Caco-2 (cell line): ENCODE results near the gene BOD1. TPM values are rescaled to one million over a fixed set of nuclear protein-coding genes. Genes with fewer than 3 reads are reported as not detected.

Source experiments
- BruUV-seq: library from RNA; stranded (reverse); fragments of 400-500 nt; replicated peaks from 2 replicates; lab custom pipeline; 2021; lab: Mats Ljungman, UMichigan
- CTCF ChIA-PET: fragments of 300-600 bp; sonication (Branson Sonifier 250); formaldehyde crosslinking; loops from one replicate; lab custom pipeline; 2022; ENCODE audit warnings: antibody characterized with exemption; lab: Charles Lee
- POLR2A ChIA-PET: fragments of 300-600 bp; sonication (Branson Sonifier 250); formaldehyde crosslinking; loops from one replicate; lab custom pipeline; 2022; ENCODE audit warnings: antibody characterized with exemption; lab: Charles Lee
- DNase-seq, 2 experiments: peaks; one replicate each; pipeline versions ENCODE4 v3.0.0 to v3.0.0-alpha.2; 2020 to 2022
- H3K27me3 ChIP-seq: replicated peaks from 2 replicates; pipeline ENCODE4 v1.6.0; 2011; ENCODE audit warnings: low read length; ENCODE audit not compliant: control insufficient read depth, insufficient read depth
- H3K36me3 ChIP-seq: 2 replicates; pipeline ENCODE4 v1.5.1; 2011; ENCODE audit warnings: low read length; ENCODE audit not compliant: control insufficient read depth, insufficient read depth
- H3K4me1 ChIP-seq: fragments of 250-450 bp; sonication (Bioruptor Pico); 2 replicates; pipeline ENCODE4 v1.5.1; 2020; ENCODE audit warnings: mild to moderate bottlenecking
- H3K4me3 ChIP-seq: 2 replicates; pipeline ENCODE4 v1.5.1; 2011; ENCODE audit warnings: low read depth, mild to moderate bottlenecking, control low read depth, low read length
- H3K9me3 ChIP-seq: fragments of 250-450 bp; sonication (Bioruptor Pico); 2 replicates; pipeline ENCODE4 v1.5.1; 2020; ENCODE audit warnings: mild to moderate bottlenecking, moderate library complexity
- H3K27ac Mint-ChIP-seq: one replicate; pipeline ENCODE4 v1.8.0; 2022; ENCODE audit warnings: mixed read lengths; ENCODE audit not compliant: unreplicated experiment
- H3K27me3 Mint-ChIP-seq: one replicate; pipeline ENCODE4 v1.8.0; 2022; ENCODE audit warnings: mixed read lengths; ENCODE audit not compliant: insufficient read depth, unreplicated experiment
- H3K36me3 Mint-ChIP-seq: one replicate; pipeline ENCODE4 v1.8.0; 2022; ENCODE audit warnings: mild to moderate bottlenecking, mixed read lengths; ENCODE audit not compliant: insufficient read depth, unreplicated experiment
- H3K4me1 Mint-ChIP-seq: one replicate; pipeline ENCODE4 v1.8.0; 2022; ENCODE audit warnings: low read depth, mixed read lengths; ENCODE audit not compliant: unreplicated experiment
- H3K4me3 Mint-ChIP-seq: one replicate; pipeline ENCODE4 v1.8.0; 2022; ENCODE audit warnings: mild to moderate bottlenecking, moderate library complexity, mixed read lengths; ENCODE audit not compliant: unreplicated experiment
- H3K9me3 Mint-ChIP-seq: one replicate; pipeline ENCODE4 v1.8.0; 2022; ENCODE audit warnings: mixed read lengths; ENCODE audit not compliant: unreplicated experiment
- intact Hi-C: fragments of 100-400 bp; cut with micrococcal nuclease; formaldehyde crosslinking; loops from one replicate; pipeline ENCODE4 v1.10.0; 2022; ENCODE audit not compliant: unreplicated experiment
- total RNA-seq: library from RNA; stranded (reverse); gene quantifications from 2 replicates; pipeline ENCODE4 v1.2.3, GENCODE V29; 2022
- TF ChIP-seq, protein P1 (sequence below), 2 experiments: fragments of 200-600 bp in 1 of 2; IDR thresholded peaks; 1 replicate in 1 of 2; 2 replicates in 1 of 2; pipeline versions ENCODE4 v1.5.1 to v1.8.0; 2011 to 2022; ENCODE audit warnings: antibody characterized with exemption in 1 of 2, control low read depth in 1 of 2, inconsistent platforms in 1 of 2, low read depth in 1 of 2, low read length in 1 of 2, mild to moderate bottlenecking in 1 of 2, moderate library complexity in 1 of 2; ENCODE audit not compliant: insufficient read depth in 1 of 2, severe bottlenecking in 1 of 2, unreplicated experiment in 1 of 2

Gene BOD1
- total RNA-seq, 1 experiment from 2014 or later, result 120 TPM

GRCh38 chr5:173614591-173614990 is 1.9 kb downstream of the BOD1 start:
- DNase-seq, result no peak
- Mint-ChIP-seq H3K27me3 (no peaks in the 10 kb centered on the region), H3K27ac (no peak overlapping the region), H3K9me3 (no peaks in the 10 kb centered on the region), H3K4me1 (peaks cover 23% of the 10 kb centered on the region), H3K36me3 (peaks cover 36% of the 10 kb centered on the region), H3K4me3 (peak overlapping the region; percentile 89)
- ChIA-PET CTCF (interaction anchor here (0.8 to 2.2 kb wide), 2 partner anchors 69 to 359 kb away, joined by 3 to 18 read pairs; no protein-coding TSS in a partner anchor), POLR2A (interaction anchor here (2.1 kb wide), 1 partner anchor 285 kb away, joined by 14 read pairs; the partner anchor contains the start of gene STC2)
- Histone ChIP-seq H3K36me3 (peaks cover 1% of the 10 kb centered on the region), H3K27me3 (no peaks in the 10 kb centered on the region), H3K9me3 (no peaks in the 10 kb centered on the region), H3K4me1 (peaks cover 20% of the 10 kb centered on the region), H3K4me3 (no peak overlapping the region; the same call in 1 of the 2 replicates)
- intact Hi-C loops, result no loop called here
- BruUV-seq, result no TSS peak
- TF ChIP-seq, protein P1, sequence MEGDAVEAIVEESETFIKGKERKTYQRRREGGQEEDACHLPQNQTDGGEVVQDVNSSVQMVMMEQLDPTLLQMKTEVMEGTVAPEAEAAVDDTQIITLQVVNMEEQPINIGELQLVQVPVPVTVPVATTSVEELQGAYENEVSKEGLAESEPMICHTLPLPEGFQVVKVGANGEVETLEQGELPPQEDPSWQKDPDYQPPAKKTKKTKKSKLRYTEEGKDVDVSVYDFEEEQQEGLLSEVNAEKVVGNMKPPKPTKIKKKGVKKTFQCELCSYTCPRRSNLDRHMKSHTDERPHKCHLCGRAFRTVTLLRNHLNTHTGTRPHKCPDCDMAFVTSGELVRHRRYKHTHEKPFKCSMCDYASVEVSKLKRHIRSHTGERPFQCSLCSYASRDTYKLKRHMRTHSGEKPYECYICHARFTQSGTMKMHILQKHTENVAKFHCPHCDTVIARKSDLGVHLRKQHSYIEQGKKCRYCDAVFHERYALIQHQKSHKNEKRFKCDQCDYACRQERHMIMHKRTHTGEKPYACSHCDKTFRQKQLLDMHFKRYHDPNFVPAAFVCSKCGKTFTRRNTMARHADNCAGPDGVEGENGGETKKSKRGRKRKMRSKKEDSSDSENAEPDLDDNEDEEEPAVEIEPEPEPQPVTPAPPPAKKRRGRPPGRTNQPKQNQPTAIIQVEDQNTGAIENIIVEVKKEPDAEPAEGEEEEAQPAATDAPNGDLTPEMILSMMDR (IDR thresholded peaks at IDR 0.05; ENCODE audit: insufficient read depth in 1 of 2, low read depth in 1 of 2, low read length in 1 of 2, severe bottlenecking in 1 of 2, unreplicated experiment in 1 of 2), result no peak

GRCh38 chr5:173613433-173614159 is 2.9 kb downstream of the BOD1 start:
- H3K4me1 Mint-ChIP-seq, result peaks cover 23% of the 10 kb centered on the region
- no peak overlapping the region for H3K27ac Mint-ChIP-seq
- intact Hi-C loops, result no loop called here
- DNase-seq, result no peak
- ChIA-PET CTCF (no interaction called here), POLR2A (no interaction called here)
- Histone ChIP-seq H3K9me3 (no peaks in the 10 kb centered on the region), H3K4me3 (no peak overlapping the region), H3K4me1 (peaks cover 20% of the 10 kb centered on the region), H3K36me3 (peaks cover 1% of the 10 kb centered on the region), H3K27me3 (no peaks in the 10 kb centered on the region)
- no peaks in the 10 kb centered on the region for H3K27me3 Mint-ChIP-seq
- peak overlapping the region; percentile 10 for H3K4me3 Mint-ChIP-seq
- H3K36me3 Mint-ChIP-seq, result peaks cover 46% of the 10 kb centered on the region
- H3K9me3 Mint-ChIP-seq, result no peaks in the 10 kb centered on the region
- no TSS peak for BruUV-seq
- TF ChIP-seq, protein P1 (IDR thresholded peaks at IDR 0.05; ENCODE audit: insufficient read depth in 1 of 2, low read depth in 1 of 2, low read length in 1 of 2, severe bottlenecking in 1 of 2, unreplicated experiment in 1 of 2), result no peak

- Mint-ChIP-seq H3K4me1 (peaks cover 23% of the 10 kb centered on the region), H3K27ac (no peak overlapping the region), H3K27me3 (no peaks in the 10 kb centered on the region), H3K36me3 (peaks cover 53% of the 10 kb centered on the region), H3K4me3 (no peak overlapping the region), H3K9me3 (no peaks in the 10 kb centered on the region)
- TF ChIP-seq, protein P1 (IDR thresholded peaks at IDR 0.05; ENCODE audit: insufficient read depth in 1 of 2, low read depth in 1 of 2, low read length in 1 of 2, severe bottlenecking in 1 of 2, unreplicated experiment in 1 of 2), result no peak
- DNase-seq, result no peak
- H3K9me3 ChIP-seq, result no peaks in the 10 kb centered on the region
- CTCF ChIA-PET, result no interaction called here
- H3K36me3 ChIP-seq, result peaks cover 1% of the 10 kb centered on the region
- POLR2A ChIA-PET, result no interaction called here
- no peak overlapping the region for H3K4me3 ChIP-seq
- BruUV-seq, result no TSS peak
- intact Hi-C loops, result no loop called here
- H3K4me1 ChIP-seq, result peaks cover 20% of the 10 kb centered on the region
- no peaks in the 10 kb centered on the region for H3K27me3 ChIP-seq
Observed at GRCh38 chr5:173612948-173613347, 3.5 kb downstream of the BOD1 start.
